HS-5 (cell line): ENCODE measurements around the gene TMEM204.

Experiments used
- DNase-seq: peaks from one replicate; pipeline ENCODE4 v3.0.0-alpha.2; 2012; ENCODE audit warnings: low read depth

TMEM204 gene

DNA sequence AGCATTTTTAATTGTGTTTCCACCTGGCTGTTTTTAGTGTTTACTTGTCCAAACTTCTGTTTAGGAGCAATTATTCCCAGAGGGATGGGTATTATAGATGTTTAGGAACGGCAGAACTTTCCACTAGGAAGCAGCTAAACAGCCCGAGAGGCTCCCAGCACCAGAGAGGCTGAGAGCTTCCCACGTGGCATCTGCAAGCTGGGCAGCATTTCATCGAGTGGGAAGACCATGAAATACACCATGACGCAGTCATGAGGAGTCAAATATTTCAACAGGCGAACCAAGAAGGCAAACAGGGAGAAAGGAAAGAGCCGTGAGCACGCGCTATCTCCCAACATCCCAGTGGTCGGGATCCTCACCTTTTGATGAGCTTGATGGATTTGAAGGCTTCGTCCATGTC lies 24.1 kb downstream of the TMEM204 start:
- DNase-seq = no peak

GRCh38 chr16:1559446-1559975 lies 26.0 kb downstream of the TMEM204 start:
- no peak for DNase-seq

- no peak for DNase-seq
Measured at GRCh38 chr16:1560153-1560552, 26.7 kb downstream of the TMEM204 start.

DNA sequence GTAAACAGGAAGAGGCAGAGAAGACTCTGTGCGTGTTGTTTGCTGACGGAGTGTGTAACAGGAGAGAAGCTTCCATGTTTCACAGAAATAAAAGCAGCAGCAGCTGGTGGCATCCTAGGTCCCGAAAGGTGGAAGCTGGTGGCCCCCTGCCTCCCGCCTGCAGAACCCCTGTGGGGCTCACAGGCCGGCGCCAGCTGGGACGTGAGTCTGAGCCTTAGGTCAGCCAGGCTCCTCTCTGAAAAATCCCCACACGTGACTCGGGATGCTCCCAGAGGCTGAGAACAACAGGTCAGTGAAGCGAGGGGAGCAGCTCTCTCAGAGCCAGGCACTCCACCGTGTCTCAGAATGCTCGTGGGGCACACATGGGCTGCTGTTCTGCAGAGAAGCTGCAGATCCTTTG lies 27.4 kb downstream of the TMEM204 start:
- no peak for DNase-seq

- no peak for DNase-seq
Measured at GRCh38 chr16:1561266-1561665, 27.8 kb downstream of the TMEM204 start.

DNA sequence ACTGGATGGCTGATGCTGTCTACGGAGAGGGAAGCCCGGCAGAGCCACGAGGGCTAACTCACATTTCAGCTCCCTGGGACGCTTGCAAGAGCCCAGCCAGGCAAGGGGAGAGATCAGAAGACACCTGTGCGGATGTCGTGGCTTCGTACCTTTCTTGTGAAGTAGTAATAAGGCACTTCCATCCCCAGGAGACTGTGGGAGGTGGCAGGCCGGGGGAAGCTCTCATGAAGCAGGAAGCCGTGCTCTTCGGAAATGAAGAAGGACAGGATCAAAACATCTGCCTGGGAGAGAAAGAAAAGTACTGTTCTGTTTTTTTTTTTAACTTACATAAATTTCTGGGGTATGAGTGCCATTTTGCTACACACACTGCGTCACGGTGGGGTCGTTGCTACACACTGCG lies 28.4 kb downstream of the TMEM204 start:
- DNase-seq = no peak

- no peak for DNase-seq
Measured at GRCh38 chr16:1563786-1564185, 30.3 kb downstream of the TMEM204 start.

- no peak for DNase-seq
Measured at GRCh38 chr16:1564325-1564724, 30.9 kb downstream of the TMEM204 start.

DNA sequence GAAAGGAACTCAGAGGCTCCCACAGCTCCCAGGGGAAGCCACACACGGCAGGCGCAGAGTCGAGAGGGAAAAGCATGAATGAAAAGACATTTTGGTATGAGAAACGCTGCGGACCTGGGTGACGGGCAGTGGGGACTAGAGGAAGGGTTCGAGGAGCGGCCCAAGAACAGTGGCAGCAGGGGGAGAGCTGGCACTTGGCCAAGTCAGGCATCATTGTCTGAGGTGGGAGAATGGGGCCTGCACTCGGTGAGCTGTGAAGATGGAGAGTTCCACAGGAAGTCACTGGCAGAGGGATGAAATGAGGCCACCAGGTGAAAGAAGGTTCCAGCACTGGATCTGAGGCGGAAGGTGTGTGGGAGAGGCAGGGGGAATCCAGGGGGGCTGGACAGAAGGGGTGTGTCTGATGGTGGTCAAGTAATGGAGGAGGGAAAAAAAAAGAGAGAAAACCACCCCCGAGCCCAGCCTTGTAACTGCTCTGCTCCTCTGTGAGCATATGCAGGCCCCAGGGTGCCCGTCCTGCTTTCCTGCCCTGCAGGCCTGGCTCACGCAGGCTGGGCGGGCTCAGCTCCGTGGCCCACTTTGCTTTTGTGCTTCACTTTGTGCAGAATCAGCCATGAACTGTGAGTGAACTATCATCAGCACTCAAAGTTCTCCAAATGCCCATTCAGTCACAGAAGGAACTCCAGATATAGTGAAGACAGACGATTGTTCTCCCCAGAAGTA lies 31.8 kb downstream of the TMEM204 start:
- no peak for DNase-seq

DNA sequence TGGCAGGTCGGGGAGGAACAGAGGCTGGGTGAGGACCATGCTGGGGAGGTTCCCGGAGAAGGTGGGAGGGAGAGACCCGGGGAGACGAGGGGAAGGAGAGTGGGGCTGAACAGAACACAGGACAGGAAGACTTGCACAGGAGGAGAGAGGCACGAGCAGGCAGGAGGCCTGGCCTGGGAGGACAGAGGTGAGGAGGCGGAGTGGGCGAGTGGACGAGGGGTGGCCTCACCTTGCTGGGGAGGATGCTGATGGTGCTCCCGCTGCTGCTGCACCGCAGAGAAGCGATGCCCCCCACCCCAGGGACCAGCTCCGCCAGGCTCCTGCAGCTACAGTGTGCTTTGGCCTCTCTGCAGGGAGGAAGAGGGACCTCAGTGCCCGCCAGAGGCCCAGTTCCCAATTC lies 34.5 kb downstream of the TMEM204 start:
- DNase-seq = no peak

DNA sequence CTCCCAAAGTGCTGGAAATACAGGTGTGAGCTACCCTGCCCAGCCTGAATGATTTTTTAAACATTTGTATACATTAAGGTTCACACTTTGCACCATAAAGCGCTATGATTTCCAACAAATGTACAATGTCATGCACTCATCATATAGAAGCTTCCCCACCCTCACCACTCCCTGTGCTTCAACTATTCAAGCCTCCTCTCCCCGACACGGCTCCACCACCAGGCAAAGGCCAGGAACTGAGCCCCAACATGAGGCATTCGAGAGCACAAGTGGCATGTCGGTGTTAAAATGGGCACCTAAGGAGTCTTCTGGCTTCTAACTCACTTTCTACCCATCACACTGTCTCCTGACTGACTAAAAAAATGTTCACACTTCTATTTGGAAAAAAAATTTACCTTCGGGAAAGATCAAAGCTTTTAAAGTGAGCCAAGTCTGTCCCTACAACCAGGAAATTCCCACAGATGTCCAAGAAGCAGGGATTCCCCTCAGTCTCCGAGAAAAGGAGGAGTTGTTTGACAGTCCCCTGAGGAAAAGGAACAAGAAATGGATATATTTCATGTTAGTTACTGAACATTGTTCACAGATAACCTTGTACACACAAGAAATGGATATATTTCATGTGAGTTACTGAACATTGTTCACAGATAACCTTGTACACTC lies 37.7 kb downstream of the TMEM204 start:
- no peak for DNase-seq

DNA sequence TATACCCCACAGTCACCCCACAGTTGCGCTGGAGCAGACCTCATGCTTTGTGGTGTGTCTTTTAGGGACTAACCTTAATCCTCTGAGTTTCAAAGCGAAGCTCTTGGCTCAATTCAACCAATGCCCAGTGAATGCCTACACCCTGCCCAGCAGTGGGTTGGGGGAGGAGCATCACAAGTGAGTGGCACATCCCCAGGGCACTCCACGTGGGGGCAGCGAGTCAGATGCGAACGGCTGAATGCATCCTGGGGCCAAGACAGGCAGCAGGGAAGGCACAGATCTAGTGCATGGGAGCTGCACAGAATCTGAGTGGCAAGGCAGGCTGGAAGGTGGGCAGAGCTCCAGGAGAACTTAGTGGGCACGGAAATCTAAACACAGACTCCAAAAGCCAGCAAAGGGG lies 39.2 kb downstream of the TMEM204 start:
- DNase-seq = no peak

GRCh38 chr16:1573301-1573700 lies 39.8 kb downstream of the TMEM204 start:
- no peak for DNase-seq

DNA sequence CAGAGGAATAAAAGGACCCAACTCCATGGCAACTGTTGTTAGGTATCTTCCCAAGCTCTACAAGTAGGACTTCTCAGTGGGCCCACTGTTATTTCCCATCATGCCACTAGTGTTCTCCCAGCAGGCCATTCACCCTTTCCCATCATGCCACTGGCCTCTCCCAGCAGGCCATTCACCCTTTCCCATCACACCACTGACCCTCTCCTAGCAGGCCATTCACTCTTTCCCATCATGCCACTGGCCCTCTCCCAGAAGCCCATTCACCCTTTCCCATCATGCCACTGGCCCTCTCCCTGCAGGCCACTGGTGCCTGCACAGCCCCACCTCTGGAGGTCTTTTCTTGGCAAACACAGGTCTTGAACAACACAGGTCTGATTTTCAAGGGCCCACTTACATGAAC lies 42.1 kb downstream of the TMEM204 start:
- no peak for DNase-seq

- no peak for DNase-seq
Measured at GRCh38 chr16:1579214-1579613, 45.7 kb downstream of the TMEM204 start.

DNA sequence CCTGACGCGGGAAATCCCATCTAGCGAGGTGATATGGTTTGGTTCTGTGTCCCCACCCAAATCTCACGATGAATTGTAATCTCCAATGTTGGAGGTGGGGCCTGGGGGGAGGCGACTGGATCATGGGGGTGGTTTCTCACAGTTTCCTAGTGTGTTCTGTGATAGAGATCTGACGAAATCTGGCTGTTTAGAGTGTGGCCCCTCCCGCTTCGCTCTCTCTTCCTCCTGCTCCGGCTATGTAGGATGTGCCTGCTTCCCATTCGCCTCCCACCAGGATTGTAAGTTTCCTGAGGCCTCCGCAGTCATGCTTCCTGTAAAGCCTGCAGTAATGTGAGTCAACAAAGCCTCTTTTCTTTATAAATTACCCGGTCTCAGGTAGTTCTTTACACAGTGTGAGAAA lies 46.8 kb downstream of the TMEM204 start:
- no peak for DNase-seq

- DNase-seq = no peak
Measured at GRCh38 chr16:1580956-1581355, 47.5 kb downstream of the TMEM204 start.

- DNase-seq = no peak
Measured at GRCh38 chr16:1581804-1582203, 48.3 kb downstream of the TMEM204 start.

DNA sequence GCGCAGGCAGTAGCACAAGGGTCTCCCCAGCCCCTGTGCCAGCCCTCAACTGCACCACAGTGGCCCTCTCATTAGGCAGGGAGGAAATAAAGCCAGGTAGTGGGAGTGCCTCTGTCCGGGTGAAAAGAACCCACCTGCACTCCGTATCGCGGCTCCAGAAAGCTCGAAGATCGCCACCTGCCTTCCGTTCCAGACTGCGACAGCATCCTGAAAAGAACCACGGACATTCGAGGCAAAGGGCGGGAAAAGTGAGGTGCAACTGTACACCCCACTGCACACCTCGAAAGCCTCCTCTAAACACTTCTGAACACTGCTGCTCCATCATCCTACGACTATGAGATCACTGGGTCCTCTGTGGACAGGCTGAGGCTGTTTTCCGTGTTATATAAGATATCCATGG lies 49.7 kb downstream of the TMEM204 start:
- DNase-seq = no peak

- no peak for DNase-seq
Measured at GRCh38 chr16:1584926-1585484, 51.5 kb downstream of the TMEM204 start.

GRCh38 chr16:1590366-1590765 lies 56.9 kb downstream of the TMEM204 start:
- no peak for DNase-seq

GRCh38 chr16:1590930-1591705 lies 57.7 kb downstream of the TMEM204 start:
- no peak for DNase-seq

- no peak for DNase-seq
Measured at GRCh38 chr16:1592446-1592845, 59.0 kb downstream of the TMEM204 start.
